Measurements from ENCODE around the gene PFDN5.

Gene PFDN5

GRCh38 chr12:53287741-53288216 lies 7.6 kb upstream of the PFDN5 start:
- ATAC-seq (ENCODE audit: insufficient read depth, low read depth) (peak; percentile 90), DNase-seq (peak; percentile 72)
- H2AFZ ChIP-seq (ENCODE audit: low read depth, low read length), result no peak overlapping the region

GRCh38 chr12:53288322-53288721 lies 7.0 kb upstream of the PFDN5 start:
- Histone ChIP-seq H3K36me3 (ENCODE audit: insufficient read depth, low read length) (peaks cover 84% of the 10 kb centered on the region), H2AFZ (ENCODE audit: low read depth, low read length) (no peak overlapping the region), H3K4me3 (ENCODE audit: low read depth in 1 of 2, low read length in 2 of 2) (no peak overlapping the region)

More at GRCh38 chr12:53287741-53288216, 7.6 kb upstream of the PFDN5 start:
- no peak overlapping the region for H3K4me2 ChIP-seq (ENCODE audit: insufficient read depth, low read length)
- H3K36me3 ChIP-seq (ENCODE audit: insufficient read depth, low read length), result peaks cover 84% of the 10 kb centered on the region
- no peak overlapping the region for H3K27ac ChIP-seq (ENCODE audit: low read length)
- H3K4me1 ChIP-seq (ENCODE audit: insufficient read depth, low read length), result no peaks in the 10 kb centered on the region
- no peak overlapping the region for H3K9ac ChIP-seq (ENCODE audit: low read depth, low read length)
- H4K20me1 ChIP-seq (ENCODE audit: insufficient read depth, low read length), result no peaks in the 10 kb centered on the region
- H3K79me2 ChIP-seq (ENCODE audit: insufficient read depth, low read length), result no peaks in the 10 kb centered on the region
- no peak overlapping the region for H3K4me3 ChIP-seq (ENCODE audit: low read depth in 1 of 2, low read length in 2 of 2)
- H3K27me3 ChIP-seq (ENCODE audit: insufficient read depth, low read length, poor library complexity), result no peaks in the 10 kb centered on the region
- TF ChIP-seq CTCF (IDR thresholded peaks at IDR 0.05; ENCODE audit: borderline replicate concordance, extremely low read depth, low read length, poor library complexity, severe bottlenecking) (peak; percentile 86), EZH2 (IDR thresholded peaks at IDR 0.05; ENCODE audit: borderline replicate concordance, low read depth, low read length, severe bottlenecking) (no peak)
- no peaks in the 10 kb centered on the region for H3K9me3 ChIP-seq (ENCODE audit: insufficient read depth, low read length, severe bottlenecking)

GRCh38 chr12:53289891-53290290 lies 5.5 kb upstream of the PFDN5 start:
- Histone ChIP-seq H3K9ac (ENCODE audit: low read depth, low read length) (no peak overlapping the region), H2AFZ (ENCODE audit: low read depth, low read length) (no peak overlapping the region), H3K36me3 (ENCODE audit: insufficient read depth, low read length) (peaks cover 75% of the 10 kb centered on the region), H3K27me3 (ENCODE audit: insufficient read depth, low read length, poor library complexity) (no peaks in the 10 kb centered on the region), H3K4me1 (ENCODE audit: insufficient read depth, low read length) (peaks cover 7% of the 10 kb centered on the region), H3K79me2 (ENCODE audit: insufficient read depth, low read length) (no peaks in the 10 kb centered on the region), H3K4me2 (ENCODE audit: insufficient read depth, low read length) (no peak overlapping the region), H4K20me1 (ENCODE audit: insufficient read depth, low read length) (no peaks in the 10 kb centered on the region), H3K27ac (ENCODE audit: low read length) (no peak overlapping the region), H3K9me3 (ENCODE audit: insufficient read depth, low read length, severe bottlenecking) (no peaks in the 10 kb centered on the region), H3K4me3 (ENCODE audit: low read depth in 1 of 2, low read length in 2 of 2) (no peak overlapping the region)
- DNase-seq (no peak), ATAC-seq (ENCODE audit: insufficient read depth, low read depth) (no peak)
- no peak for TF ChIP-seq EZH2 (IDR thresholded peaks at IDR 0.05; ENCODE audit: borderline replicate concordance, low read depth, low read length, severe bottlenecking)
- no peak for TF ChIP-seq CTCF (IDR thresholded peaks at IDR 0.05; ENCODE audit: borderline replicate concordance, extremely low read depth, low read length, poor library complexity, severe bottlenecking)

More at GRCh38 chr12:53288322-53288721, 7.0 kb upstream of the PFDN5 start:
- ATAC-seq (ENCODE audit: insufficient read depth, low read depth) (no peak), DNase-seq (no peak)
- no peaks in the 10 kb centered on the region for H3K9me3 ChIP-seq (ENCODE audit: insufficient read depth, low read length, severe bottlenecking)
- H3K9ac ChIP-seq (ENCODE audit: low read depth, low read length), result no peak overlapping the region
- TF ChIP-seq CTCF (IDR thresholded peaks at IDR 0.05; ENCODE audit: borderline replicate concordance, extremely low read depth, low read length, poor library complexity, severe bottlenecking) (no peak), EZH2 (IDR thresholded peaks at IDR 0.05; ENCODE audit: borderline replicate concordance, low read depth, low read length, severe bottlenecking) (no peak)
- H3K4me2 ChIP-seq (ENCODE audit: insufficient read depth, low read length), result no peak overlapping the region
- no peak overlapping the region for H3K27ac ChIP-seq (ENCODE audit: low read length)
- no peaks in the 10 kb centered on the region for H4K20me1 ChIP-seq (ENCODE audit: insufficient read depth, low read length)
- H3K27me3 ChIP-seq (ENCODE audit: insufficient read depth, low read length, poor library complexity), result no peaks in the 10 kb centered on the region
- no peaks in the 10 kb centered on the region for H3K79me2 ChIP-seq (ENCODE audit: insufficient read depth, low read length)
- no peaks in the 10 kb centered on the region for H3K4me1 ChIP-seq (ENCODE audit: insufficient read depth, low read length)

GRCh38 chr12:53290661-53291060 lies 4.7 kb upstream of the PFDN5 start:
- no peak overlapping the region for H3K4me3 ChIP-seq (ENCODE audit: low read depth in 1 of 2, low read length in 2 of 2)
- TF ChIP-seq EZH2 (IDR thresholded peaks at IDR 0.05; ENCODE audit: borderline replicate concordance, low read depth, low read length, severe bottlenecking) (no peak), CTCF (IDR thresholded peaks at IDR 0.05; ENCODE audit: borderline replicate concordance, extremely low read depth, low read length, poor library complexity, severe bottlenecking) (no peak)
- H3K36me3 ChIP-seq (ENCODE audit: insufficient read depth, low read length), result peaks cover 70% of the 10 kb centered on the region
- no peaks in the 10 kb centered on the region for H3K9me3 ChIP-seq (ENCODE audit: insufficient read depth, low read length, severe bottlenecking)
- H3K27me3 ChIP-seq (ENCODE audit: insufficient read depth, low read length, poor library complexity), result no peaks in the 10 kb centered on the region
- H3K27ac ChIP-seq (ENCODE audit: low read length), result no peak overlapping the region
- peaks cover 11% of the 10 kb centered on the region for H3K4me1 ChIP-seq (ENCODE audit: insufficient read depth, low read length)
- H3K79me2 ChIP-seq (ENCODE audit: insufficient read depth, low read length), result peaks cover 4% of the 10 kb centered on the region
- H3K4me2 ChIP-seq (ENCODE audit: insufficient read depth, low read length), result no peak overlapping the region
- H3K9ac ChIP-seq (ENCODE audit: low read depth, low read length), result no peak overlapping the region
- no peak overlapping the region for H2AFZ ChIP-seq (ENCODE audit: low read depth, low read length)
- DNase-seq (no peak), ATAC-seq (ENCODE audit: insufficient read depth, low read depth) (no peak)
- H4K20me1 ChIP-seq (ENCODE audit: insufficient read depth, low read length), result no peaks in the 10 kb centered on the region

All from DND-41 (cell line).